ENCODE results near the gene DDOST. TPM values are rescaled to one million over a fixed set of nuclear protein-coding genes. Genes with fewer than 3 reads are reported as not detected.

Gene DDOST
- total and polyA plus RNA-seq, 9 donors: 95.5 to 228 (median 172) TPM

- TF ChIP-seq POLR2A (IDR thresholded peaks at IDR 0.05): no peak
- no peak for TF ChIP-seq EP300 (IDR thresholded peaks at IDR 0.05)
- TF ChIP-seq CTCF (IDR thresholded peaks at IDR 0.05): no peak
Measured at GRCh38 chr1:20658166-20658915, 2.8 kb downstream of the DDOST start.

GRCh38 chr1:20657024-20657423, 4.1 kb downstream of the DDOST start:
- no peak overlapping the region for H3K4me3 ChIP-seq
- no peaks in the 10 kb centered on the region for H3K9me3 ChIP-seq
- intact Hi-C loops (cut with DNase I): no loop called here
- no peaks in the 10 kb centered on the region for H3K27me3 ChIP-seq
- H3K27ac ChIP-seq: no peak overlapping the region
- TF ChIP-seq POLR2A (IDR thresholded peaks at IDR 0.05): no peak
- TF ChIP-seq CTCF (IDR thresholded peaks at IDR 0.05): no peak
- no peak for TF ChIP-seq EP300 (IDR thresholded peaks at IDR 0.05)
- H3K36me3 ChIP-seq: peaks cover 3% of the 10 kb centered on the region
- 84 to 87% (median 85%) methylated on average over 12 of the region's 12 CpGs for WGBS, 3 donors
- H3K4me1 ChIP-seq (ENCODE audit: insufficient read depth): peaks cover 6% of the 10 kb centered on the region
- no peak for DNase-seq

More at GRCh38 chr1:20658166-20658915, 2.8 kb downstream of the DDOST start:
- intact Hi-C loops (cut with DNase I): no loop called here
- H3K27ac ChIP-seq: no peak overlapping the region
- no peak for DNase-seq
- no peaks in the 10 kb centered on the region for H3K9me3 ChIP-seq
- H3K27me3 ChIP-seq: no peaks in the 10 kb centered on the region
- peaks cover 3% of the 10 kb centered on the region for H3K36me3 ChIP-seq
- peaks cover 10% of the 10 kb centered on the region for H3K4me1 ChIP-seq (ENCODE audit: insufficient read depth)
- WGBS, 3 donors: 65 to 76% (median 66%) methylated on average over 16 of the region's 16 CpGs
- H3K4me3 ChIP-seq: no peak overlapping the region

- Histone ChIP-seq H3K36me3 (peaks cover 3% of the 10 kb centered on the region), H3K9me3 (no peaks in the 10 kb centered on the region), H3K4me1 (ENCODE audit: insufficient read depth) (no peaks in the 10 kb centered on the region), H3K27me3 (no peaks in the 10 kb centered on the region), H3K27ac (no peak overlapping the region), H3K4me3 (no peak overlapping the region)
- WGBS, 3 donors: 61 to 74% (median 66%) methylated on average over 20 of the region's 20 CpGs
- TF ChIP-seq EP300 (IDR thresholded peaks at IDR 0.05) (no peak), CTCF (IDR thresholded peaks at IDR 0.05) (no peak), POLR2A (IDR thresholded peaks at IDR 0.05) (no peak)
- peak in 1 of 5 donors; percentile 57 for DNase-seq
- intact Hi-C loops (cut with DNase I): no loop called here
Measured at GRCh38 chr1:20654104-20654690, 7.0 kb downstream of the DDOST start.

GRCh38 chr1:20652300-20652699, 8.9 kb downstream of the DDOST start:
- no peak for DNase-seq
- no peaks in the 10 kb centered on the region for H3K9me3 ChIP-seq
- TF ChIP-seq EP300 (IDR thresholded peaks at IDR 0.05): no peak
- no peak for TF ChIP-seq POLR2A (IDR thresholded peaks at IDR 0.05)
- TF ChIP-seq CTCF (IDR thresholded peaks at IDR 0.05): no peak
- intact Hi-C loops (cut with DNase I): no loop called here
- no peaks in the 10 kb centered on the region for H3K4me1 ChIP-seq (ENCODE audit: insufficient read depth)
- no peak overlapping the region for H3K4me3 ChIP-seq
- H3K27ac ChIP-seq: no peak overlapping the region
- WGBS, 3 donors: 90 to 96% (median 93%) methylated on average over 15 of the region's 15 CpGs
- H3K27me3 ChIP-seq: no peaks in the 10 kb centered on the region
- H3K36me3 ChIP-seq: peaks cover 3% of the 10 kb centered on the region
